OCI-LY3 (cell line): ENCODE data around the gene FLNB.

Experiments
- EZH2phosphoT487 ChIP-seq: fragments of 200-600 bp; shearing (Covaris generic); IDR thresholded peaks from 2 replicates; pipeline ENCODE4 v1.6.1; 2018; ENCODE audit warnings: antibody characterized with exemption, mixed run types, low read depth
- TF ChIP-seq, protein P1 (sequence below): fragments of 200-600, 300-600 bp; sonication (generic); IDR thresholded peaks from 2 replicates; pipeline ENCODE4 v1.5.1; 2014; ENCODE audit warnings: antibody characterized with exemption, low read length, low read depth

GRCh38 chr3:57977818-57978235, 30.4 kb upstream of the FLNB start:
- TF ChIP-seq, protein P1, sequence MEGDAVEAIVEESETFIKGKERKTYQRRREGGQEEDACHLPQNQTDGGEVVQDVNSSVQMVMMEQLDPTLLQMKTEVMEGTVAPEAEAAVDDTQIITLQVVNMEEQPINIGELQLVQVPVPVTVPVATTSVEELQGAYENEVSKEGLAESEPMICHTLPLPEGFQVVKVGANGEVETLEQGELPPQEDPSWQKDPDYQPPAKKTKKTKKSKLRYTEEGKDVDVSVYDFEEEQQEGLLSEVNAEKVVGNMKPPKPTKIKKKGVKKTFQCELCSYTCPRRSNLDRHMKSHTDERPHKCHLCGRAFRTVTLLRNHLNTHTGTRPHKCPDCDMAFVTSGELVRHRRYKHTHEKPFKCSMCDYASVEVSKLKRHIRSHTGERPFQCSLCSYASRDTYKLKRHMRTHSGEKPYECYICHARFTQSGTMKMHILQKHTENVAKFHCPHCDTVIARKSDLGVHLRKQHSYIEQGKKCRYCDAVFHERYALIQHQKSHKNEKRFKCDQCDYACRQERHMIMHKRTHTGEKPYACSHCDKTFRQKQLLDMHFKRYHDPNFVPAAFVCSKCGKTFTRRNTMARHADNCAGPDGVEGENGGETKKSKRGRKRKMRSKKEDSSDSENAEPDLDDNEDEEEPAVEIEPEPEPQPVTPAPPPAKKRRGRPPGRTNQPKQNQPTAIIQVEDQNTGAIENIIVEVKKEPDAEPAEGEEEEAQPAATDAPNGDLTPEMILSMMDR, result no peak
- TF ChIP-seq EZH2phosphoT487, result no peak
